Upper lobe of right lung (tissue), 1 donor: Measurements from ENCODE around the gene DAO. TPM values are rescaled to one million over a fixed set of nuclear protein-coding genes. Genes with fewer than 3 reads are reported as not detected.

Experiments
- ATAC-seq: fragments of 200-7000 bp; cut with Tn5 transposase; one replicate; pipeline ENCODE4 v1.9.1; 2020; ENCODE audit warnings: mild to moderate bottlenecking, moderate library complexity
- DNase-seq: peaks from one replicate; pipeline ENCODE4 v3.0.0-alpha.2; 2020
- H3K27ac ChIP-seq: fragments of 200-600 bp; one replicate; pipeline ENCODE4 v1.8.0; 2022
- H3K27me3 ChIP-seq: fragments of 200-600 bp; one replicate; pipeline ENCODE4 v1.8.0; 2022; ENCODE audit warnings: mild to moderate bottlenecking
- H3K36me3 ChIP-seq: fragments of 200-600 bp; one replicate; pipeline ENCODE4 v1.8.0; 2022
- H3K4me1 ChIP-seq: fragments of 200-600 bp; one replicate; pipeline ENCODE4 v1.8.0; 2022
- H3K4me3 ChIP-seq: fragments of 200-600 bp; one replicate; pipeline ENCODE4 v1.8.0; 2022; ENCODE audit warnings: mild to moderate bottlenecking
- H3K9me3 ChIP-seq: fragments of 200-600 bp; one replicate; pipeline ENCODE4 v1.8.0; 2022
- intact Hi-C: fragments of 100-400 bp; cut with DNase I; formaldehyde crosslinking; loops from one replicate; pipeline ENCODE4 v1.11.0; 2022
- total RNA-seq: library from RNA; stranded (reverse); fragmentation: NEBNext Ultra II Directional; extraction: Animal tissue kit (Norgen Biotek cat#: 25700); gene quantifications from one replicate; pipeline ENCODE4 v1.2.1, GENCODE V29; 2021
- TF ChIP-seq, protein P1 (sequence below): fragments of 200-600 bp; IDR thresholded peaks from one replicate; pipeline ENCODE4 v1.8.0; 2022; ENCODE audit warnings: antibody characterized with exemption
- donor health status: DM: no; HTN: yes; CAD: no; lungs with severe emphysema.

Gene DAO
- total RNA-seq, 1 donor from 2014 or later, result 0.26 TPM

DNA sequence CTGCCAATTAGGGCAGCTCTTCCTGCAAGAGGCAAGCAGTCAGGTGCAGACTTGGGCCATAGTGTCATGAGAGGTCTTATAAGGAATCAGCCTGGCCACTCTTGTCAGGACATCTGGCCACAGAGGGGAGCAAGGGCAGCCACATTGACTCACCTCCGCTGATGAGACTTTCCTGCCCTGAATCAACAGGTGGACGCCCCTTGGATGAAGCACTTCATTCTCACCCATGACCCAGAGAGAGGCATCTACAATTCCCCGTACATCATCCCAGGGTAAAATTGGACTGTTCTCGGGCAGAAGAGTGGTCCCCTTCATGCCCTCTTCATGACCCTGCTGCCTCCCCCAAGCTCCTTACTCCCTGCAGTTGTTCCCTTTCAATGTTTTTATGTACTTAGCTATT lies 16.9 kb downstream of the DAO start:
- TF ChIP-seq, protein P1, sequence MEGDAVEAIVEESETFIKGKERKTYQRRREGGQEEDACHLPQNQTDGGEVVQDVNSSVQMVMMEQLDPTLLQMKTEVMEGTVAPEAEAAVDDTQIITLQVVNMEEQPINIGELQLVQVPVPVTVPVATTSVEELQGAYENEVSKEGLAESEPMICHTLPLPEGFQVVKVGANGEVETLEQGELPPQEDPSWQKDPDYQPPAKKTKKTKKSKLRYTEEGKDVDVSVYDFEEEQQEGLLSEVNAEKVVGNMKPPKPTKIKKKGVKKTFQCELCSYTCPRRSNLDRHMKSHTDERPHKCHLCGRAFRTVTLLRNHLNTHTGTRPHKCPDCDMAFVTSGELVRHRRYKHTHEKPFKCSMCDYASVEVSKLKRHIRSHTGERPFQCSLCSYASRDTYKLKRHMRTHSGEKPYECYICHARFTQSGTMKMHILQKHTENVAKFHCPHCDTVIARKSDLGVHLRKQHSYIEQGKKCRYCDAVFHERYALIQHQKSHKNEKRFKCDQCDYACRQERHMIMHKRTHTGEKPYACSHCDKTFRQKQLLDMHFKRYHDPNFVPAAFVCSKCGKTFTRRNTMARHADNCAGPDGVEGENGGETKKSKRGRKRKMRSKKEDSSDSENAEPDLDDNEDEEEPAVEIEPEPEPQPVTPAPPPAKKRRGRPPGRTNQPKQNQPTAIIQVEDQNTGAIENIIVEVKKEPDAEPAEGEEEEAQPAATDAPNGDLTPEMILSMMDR, result no peak
- H3K27ac ChIP-seq, result no peak overlapping the region
- no peak overlapping the region for H3K4me3 ChIP-seq
- DNase-seq, result peak; percentile 1
- no peaks in the 10 kb centered on the region for H3K4me1 ChIP-seq
- no peaks in the 10 kb centered on the region for H3K9me3 ChIP-seq
- ATAC-seq, result no peak
- H3K36me3 ChIP-seq, result no peaks in the 10 kb centered on the region
- intact Hi-C loops, result no loop called here
- H3K27me3 ChIP-seq, result no peaks in the 10 kb centered on the region

DNA sequence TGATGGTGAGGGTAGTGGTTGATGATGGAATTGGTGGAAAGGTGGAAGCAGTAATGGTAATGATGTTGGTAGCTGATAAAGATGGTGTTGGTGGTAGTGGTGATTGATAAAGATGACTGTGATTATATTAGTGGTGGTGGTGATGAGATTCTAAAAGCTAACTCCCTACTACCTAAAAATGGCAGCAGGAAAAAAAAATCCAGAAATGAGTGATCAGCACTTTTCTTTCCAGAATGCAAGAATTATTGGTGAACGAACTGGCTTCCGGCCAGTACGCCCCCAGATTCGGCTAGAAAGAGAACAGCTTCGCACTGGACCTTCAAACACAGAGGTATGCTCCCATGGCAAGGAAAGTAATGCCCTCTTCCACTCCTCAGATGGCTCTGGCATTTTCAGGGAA lies 19.3 kb downstream of the DAO start:
- Histone ChIP-seq H3K4me1 (no peaks in the 10 kb centered on the region), H3K27me3 (no peaks in the 10 kb centered on the region), H3K4me3 (no peak overlapping the region), H3K36me3 (no peaks in the 10 kb centered on the region), H3K27ac (no peak overlapping the region), H3K9me3 (no peaks in the 10 kb centered on the region)
- ATAC-seq (no peak), DNase-seq (no peak)
- TF ChIP-seq, protein P1, result no peak
- intact Hi-C loops, result no loop called here

DNA sequence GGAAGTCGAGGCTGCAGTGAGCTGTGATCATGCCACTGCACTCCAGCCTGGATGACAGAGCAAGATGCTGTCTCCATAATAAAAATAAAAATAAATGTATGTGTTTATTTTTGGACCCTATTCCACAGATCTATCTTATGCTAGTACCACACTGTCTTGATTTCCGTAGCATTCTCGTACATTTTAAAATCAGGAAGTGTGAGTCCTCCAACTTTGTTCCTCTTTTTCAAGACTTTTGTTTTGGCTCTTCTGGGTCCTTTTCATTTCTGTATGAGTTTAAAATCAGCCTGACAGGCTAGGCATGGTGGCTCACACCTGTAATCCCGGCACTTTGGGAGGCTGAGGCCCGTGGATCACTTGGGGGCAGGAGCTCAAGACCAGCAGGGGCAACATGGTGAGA lies 25.8 kb downstream of the DAO start:
- intact Hi-C loops, result no loop called here
- Histone ChIP-seq H3K9me3 (no peaks in the 10 kb centered on the region), H3K4me1 (no peaks in the 10 kb centered on the region), H3K27ac (peak overlapping the region; percentile 30), H3K27me3 (no peaks in the 10 kb centered on the region), H3K4me3 (no peak overlapping the region), H3K36me3 (no peaks in the 10 kb centered on the region)
- ATAC-seq (peak; percentile 60), DNase-seq (no peak)
- TF ChIP-seq, protein P1, result no peak

DNA sequence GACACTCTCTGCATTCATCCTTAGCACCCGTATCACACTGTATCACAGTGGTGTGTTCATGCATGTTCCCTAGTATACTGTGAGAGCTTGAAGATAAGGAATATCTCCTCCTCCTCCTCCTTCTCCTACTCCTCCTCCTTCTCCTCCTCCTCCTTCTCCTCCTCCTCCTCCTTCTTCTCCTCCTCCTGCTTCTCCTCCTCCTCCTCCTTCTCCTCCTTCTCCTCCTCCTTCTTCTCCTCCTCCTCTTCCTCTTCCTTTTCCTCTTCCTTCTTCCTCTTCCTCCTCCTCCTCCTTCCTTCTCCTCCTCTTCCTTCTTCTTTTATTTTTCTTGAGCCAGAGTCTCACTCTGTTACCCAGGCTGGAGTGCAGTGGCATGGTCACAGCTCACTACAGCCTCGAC lies 27.1 kb downstream of the DAO start:
- Histone ChIP-seq H3K27me3 (no peaks in the 10 kb centered on the region), H3K9me3 (no peaks in the 10 kb centered on the region), H3K36me3 (no peaks in the 10 kb centered on the region), H3K4me1 (no peaks in the 10 kb centered on the region), H3K27ac (no peak overlapping the region), H3K4me3 (no peak overlapping the region)
- DNase-seq, result no peak
- TF ChIP-seq, protein P1, result no peak
- no peak for ATAC-seq
- intact Hi-C loops, result no loop called here

DNA sequence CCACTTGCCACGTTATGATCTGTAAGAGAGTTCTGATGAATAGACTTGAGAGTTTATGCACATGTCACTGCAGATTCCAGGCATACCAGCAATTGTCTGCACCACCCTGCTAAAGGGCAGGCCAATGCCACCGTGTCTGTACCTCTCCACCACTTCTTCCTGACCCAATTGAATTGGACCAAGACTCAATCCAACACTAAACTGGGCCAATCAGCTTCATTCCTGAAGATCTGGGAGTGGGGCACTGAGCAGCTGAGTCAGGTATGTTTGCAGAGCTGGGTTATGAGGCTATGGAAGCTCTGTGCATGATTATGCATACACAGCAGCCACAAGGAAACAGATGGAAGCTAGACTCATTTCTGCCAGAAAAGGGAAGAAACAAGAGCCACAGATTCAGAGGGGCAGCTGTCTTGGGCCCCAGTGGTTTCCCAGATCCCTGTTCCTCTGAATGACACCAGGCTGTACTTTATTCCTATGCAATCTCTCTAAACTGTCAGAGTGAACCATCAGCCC lies 28.0 kb downstream of the DAO start:
- DNase-seq, result no peak

More for the DNA sequence above, 28.0 kb downstream of the DAO start:
- intact Hi-C loops, result no loop called here
- Histone ChIP-seq H3K4me1 (no peaks in the 10 kb centered on the region), H3K4me3 (no peak overlapping the region), H3K27me3 (no peaks in the 10 kb centered on the region), H3K36me3 (no peaks in the 10 kb centered on the region), H3K27ac (no peak overlapping the region), H3K9me3 (no peaks in the 10 kb centered on the region)
- TF ChIP-seq, protein P1, result no peak
- peak; percentile 47 for ATAC-seq
